CD4-positive, alpha-beta T cell treated with Interleukin-2 at 100 ng/mL for 4 hours (primary cell): ENCODE measurements around the gene KMT2D.

Experiments used
- DNase-seq: peaks from one replicate; pipeline ENCODE4 v3.0.0-alpha.2; 2020; ENCODE audit warnings: low spot score

Gene KMT2D

GRCh38 chr12:49033611-49034285, 26.8 kb downstream of the KMT2D start:
- DNase-seq, result no peak

- no peak for DNase-seq
Measured at GRCh38 chr12:49032679-49033447, 27.7 kb downstream of the KMT2D start.

GRCh38 chr12:49032276-49032675, 28.3 kb downstream of the KMT2D start:
- no peak for DNase-seq

- no peak for DNase-seq
Measured at GRCh38 chr12:49031573-49032161, 28.9 kb downstream of the KMT2D start.

- DNase-seq, result no peak
Measured at GRCh38 chr12:49030714-49031572, 29.7 kb downstream of the KMT2D start.

GRCh38 chr12:49030119-49030518, 30.5 kb downstream of the KMT2D start:
- DNase-seq, result no peak

GRCh38 chr12:49028666-49029275, 31.8 kb downstream of the KMT2D start:
- DNase-seq, result no peak

- DNase-seq, result no peak
Measured at GRCh38 chr12:49027846-49028555, 32.6 kb downstream of the KMT2D start.

GRCh38 chr12:49026678-49027480, 33.7 kb downstream of the KMT2D start:
- DNase-seq, result no peak

- no peak for DNase-seq
Measured at GRCh38 chr12:49026101-49026500, 34.5 kb downstream of the KMT2D start.

GRCh38 chr12:49025463-49025862, 35.1 kb downstream of the KMT2D start:
- no peak for DNase-seq

- DNase-seq, result no peak
Measured at GRCh38 chr12:49024543-49024942, 36.1 kb downstream of the KMT2D start.

GRCh38 chr12:49023812-49024211, 36.8 kb downstream of the KMT2D start:
- DNase-seq, result no peak

- no peak for DNase-seq
Measured at GRCh38 chr12:49022558-49023178, 37.9 kb downstream of the KMT2D start.

- DNase-seq, result no peak
Measured at GRCh38 chr12:49021292-49021915, 39.2 kb downstream of the KMT2D start.

GRCh38 chr12:49020441-49020840, 40.2 kb downstream of the KMT2D start:
- no peak for DNase-seq

- DNase-seq, result peak; percentile 42
Measured at GRCh38 chr12:49019443-49020324, 40.9 kb downstream of the KMT2D start.

- DNase-seq, result no peak
Measured at GRCh38 chr12:49019120-49019430, 41.5 kb downstream of the KMT2D start.
